ENCODE measurements around the gene SCAPER.
"Not testable (repeated sequence)": the region's sequence is repeated elsewhere in the genome, so short reads cannot be mapped to it uniquely, and the experiment has no call there.

The SCAPER gene

DNA sequence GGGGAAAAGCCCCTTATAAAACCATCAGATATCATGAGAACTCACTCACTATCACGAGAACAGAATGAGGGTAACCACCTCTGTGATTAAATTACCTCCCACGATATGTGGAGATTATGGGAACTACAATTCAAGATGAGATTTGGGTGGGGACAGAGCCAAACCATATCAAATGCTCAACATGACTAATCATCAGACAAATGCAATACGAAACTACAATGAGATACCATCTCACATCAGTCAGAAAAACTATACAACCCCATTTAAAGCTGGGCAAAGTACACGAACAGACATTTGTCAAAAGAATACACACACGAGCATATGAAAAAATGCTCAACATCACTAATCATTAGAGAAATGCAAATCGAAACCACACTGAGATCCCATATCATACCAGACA, 67.7 kb downstream of the SCAPER start:
- no peak overlapping the region for H3K4me3 ChIP-seq (ENCODE audit: low read depth, low read length)
- DNase-seq (ENCODE audit: low read depth, low spot score): no peak
- ChIA-PET CTCF (no interaction called here), POLR2A (no interaction called here)
- TF ChIP-seq, protein P1, sequence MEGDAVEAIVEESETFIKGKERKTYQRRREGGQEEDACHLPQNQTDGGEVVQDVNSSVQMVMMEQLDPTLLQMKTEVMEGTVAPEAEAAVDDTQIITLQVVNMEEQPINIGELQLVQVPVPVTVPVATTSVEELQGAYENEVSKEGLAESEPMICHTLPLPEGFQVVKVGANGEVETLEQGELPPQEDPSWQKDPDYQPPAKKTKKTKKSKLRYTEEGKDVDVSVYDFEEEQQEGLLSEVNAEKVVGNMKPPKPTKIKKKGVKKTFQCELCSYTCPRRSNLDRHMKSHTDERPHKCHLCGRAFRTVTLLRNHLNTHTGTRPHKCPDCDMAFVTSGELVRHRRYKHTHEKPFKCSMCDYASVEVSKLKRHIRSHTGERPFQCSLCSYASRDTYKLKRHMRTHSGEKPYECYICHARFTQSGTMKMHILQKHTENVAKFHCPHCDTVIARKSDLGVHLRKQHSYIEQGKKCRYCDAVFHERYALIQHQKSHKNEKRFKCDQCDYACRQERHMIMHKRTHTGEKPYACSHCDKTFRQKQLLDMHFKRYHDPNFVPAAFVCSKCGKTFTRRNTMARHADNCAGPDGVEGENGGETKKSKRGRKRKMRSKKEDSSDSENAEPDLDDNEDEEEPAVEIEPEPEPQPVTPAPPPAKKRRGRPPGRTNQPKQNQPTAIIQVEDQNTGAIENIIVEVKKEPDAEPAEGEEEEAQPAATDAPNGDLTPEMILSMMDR (IDR thresholded peaks at IDR 0.05; ENCODE audit: insufficient read depth, low read length, missing control alignments): no peak

DNA sequence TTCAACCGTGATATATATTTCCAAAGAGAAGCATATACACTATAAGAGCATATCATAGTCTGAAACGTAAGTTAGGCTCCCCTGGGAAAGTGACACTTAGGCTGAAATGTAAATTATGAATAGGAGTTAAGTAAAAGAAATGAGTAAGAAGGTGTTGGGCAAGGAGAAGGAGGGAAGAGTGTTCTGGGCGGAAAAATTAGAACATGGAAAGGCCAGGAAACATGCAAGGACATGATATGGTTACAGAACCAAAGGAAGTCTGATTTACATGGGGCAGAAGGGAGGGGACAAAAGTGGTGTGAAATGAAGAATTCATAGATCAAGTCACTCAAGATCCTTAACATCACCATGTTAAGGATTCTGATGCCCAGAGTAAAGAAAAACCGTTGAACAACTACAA, 75.2 kb downstream of the SCAPER start:
- POLR2A ChIA-PET: no interaction called here
- no peak for DNase-seq (ENCODE audit: low read depth, low spot score)
- CTCF ChIA-PET: no interaction called here
- H3K4me3 ChIP-seq (ENCODE audit: low read depth, low read length): no peak overlapping the region
- TF ChIP-seq, protein P1 (IDR thresholded peaks at IDR 0.05; ENCODE audit: insufficient read depth, low read length, missing control alignments): no peak

DNA sequence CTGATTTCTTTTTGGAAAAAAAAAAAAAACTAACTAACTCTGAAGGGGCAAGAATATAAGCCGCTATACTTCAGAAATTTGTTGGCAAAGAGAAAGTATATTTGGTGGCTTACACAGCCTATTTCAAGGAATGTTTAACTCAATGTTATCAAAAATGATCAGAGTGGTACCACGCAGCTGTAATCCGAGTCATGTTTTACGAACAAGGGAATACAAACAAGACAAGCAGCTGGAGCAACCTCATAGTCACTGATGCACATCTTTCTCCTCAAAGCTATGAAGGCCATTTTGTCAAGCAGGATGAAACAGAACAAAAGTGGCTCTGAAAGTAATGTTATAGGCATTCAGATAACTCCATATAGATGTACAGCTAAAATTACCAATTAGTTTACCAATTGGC, 81.2 kb downstream of the SCAPER start:
- ChIA-PET POLR2A (no interaction called here), CTCF (no interaction called here)

DNA sequence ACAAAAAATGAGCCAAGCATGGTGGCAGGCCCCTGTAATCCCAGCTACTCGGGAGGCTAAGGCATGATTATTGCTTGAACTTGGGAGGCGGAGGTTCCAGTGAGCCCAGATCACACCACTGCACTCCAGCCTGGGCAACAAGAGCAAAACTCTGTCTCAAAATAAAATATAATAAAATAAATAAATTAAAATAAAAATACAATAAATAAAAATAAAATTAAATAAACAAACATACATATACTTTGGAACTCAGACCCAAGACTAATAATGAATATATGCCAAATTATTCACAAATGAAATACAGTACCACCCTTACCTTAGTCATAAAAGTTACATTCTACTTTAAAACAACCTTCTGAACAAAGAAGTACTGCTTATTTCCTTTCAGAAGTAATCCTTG, 81.8 kb downstream of the SCAPER start:
- DNase-seq (ENCODE audit: low read depth, low spot score): no peak
- H3K4me3 ChIP-seq (ENCODE audit: low read depth, low read length): no peak overlapping the region
- POLR2A ChIA-PET: no interaction called here
- CTCF ChIA-PET: interaction anchor here (1.2 to 1.6 kb wide), 2 partner anchors 18 to 632 kb away, joined by 3 to 4 read pairs; no protein-coding TSS in a partner anchor
- TF ChIP-seq, protein P1 (IDR thresholded peaks at IDR 0.05; ENCODE audit: insufficient read depth, low read length, missing control alignments): no peak

More for the DNA sequence above, 81.2 kb downstream of the SCAPER start:
- no peak overlapping the region for H3K4me3 ChIP-seq (ENCODE audit: low read depth, low read length)
- DNase-seq (ENCODE audit: low read depth, low spot score): no peak
- TF ChIP-seq, protein P1 (IDR thresholded peaks at IDR 0.05; ENCODE audit: insufficient read depth, low read length, missing control alignments): no peak

DNA sequence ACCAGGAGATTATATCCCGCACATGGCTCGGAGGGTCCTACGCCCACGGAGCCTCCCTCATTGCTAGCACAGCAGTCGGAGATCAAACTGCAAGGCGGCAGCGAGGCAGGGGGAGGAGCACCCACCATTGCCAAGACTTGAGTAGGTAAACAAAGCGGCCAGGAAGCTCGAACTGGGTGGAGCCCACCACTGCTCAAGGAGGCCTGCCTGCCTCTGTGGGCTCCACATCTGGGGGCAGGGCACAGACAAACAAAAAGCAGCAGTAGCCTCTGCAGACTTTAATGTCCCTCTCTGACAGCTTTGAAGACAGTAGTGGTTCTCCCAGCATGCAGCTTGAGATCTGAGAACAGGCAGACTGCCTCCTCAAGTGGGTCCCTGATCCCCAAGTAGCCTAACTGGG, 86.2 kb downstream of the SCAPER start:
- DNase-seq (ENCODE audit: low read depth, low spot score); POLR2A ChIA-PET; H3K4me3 ChIP-seq (ENCODE audit: low read depth, low read length); CTCF ChIA-PET: not testable (repeated sequence)

DNA sequence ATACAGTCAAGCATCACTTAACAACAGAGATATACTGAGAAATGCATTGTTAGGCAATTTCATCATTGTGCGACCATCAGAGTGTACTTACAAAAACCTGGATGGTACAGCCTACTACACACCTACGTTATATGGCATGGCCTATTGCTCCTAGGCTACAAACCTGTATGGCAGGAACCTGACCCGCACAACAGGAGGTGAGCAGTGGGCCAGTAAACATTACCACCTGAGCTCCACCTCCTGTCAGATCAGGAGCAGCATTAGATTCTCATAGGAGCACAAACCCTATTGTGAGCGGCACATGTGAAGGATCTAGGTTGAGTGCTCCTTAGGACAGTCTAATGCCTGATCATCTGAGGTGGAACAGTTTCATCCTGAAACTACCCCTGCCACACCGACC, 89.7 kb downstream of the SCAPER start:
- TF ChIP-seq, protein P1 (IDR thresholded peaks at IDR 0.05; ENCODE audit: insufficient read depth, low read length, missing control alignments): no peak
- DNase-seq (ENCODE audit: low read depth, low spot score): no peak
- H3K4me3 ChIP-seq (ENCODE audit: low read depth, low read length): no peak overlapping the region
- ChIA-PET CTCF (no interaction called here), POLR2A (no interaction called here)

DNA sequence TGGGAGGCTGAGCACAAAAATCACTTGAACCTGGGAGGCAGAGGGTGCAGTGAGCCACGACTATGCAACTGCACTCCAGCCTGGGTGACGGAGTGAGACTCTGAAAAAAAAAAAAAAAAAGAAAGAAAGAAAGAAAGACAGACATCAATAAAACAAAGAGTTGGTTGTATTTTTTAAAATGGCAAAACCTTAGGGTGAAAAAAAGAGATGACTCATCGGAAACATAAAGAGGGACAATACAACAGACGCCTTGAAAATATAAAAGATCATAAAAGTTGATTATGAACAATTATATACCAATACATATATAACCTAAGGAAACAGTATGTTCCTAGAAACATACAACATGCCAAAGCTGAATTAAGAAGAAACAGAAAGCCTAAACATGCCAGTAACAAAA, 92.8 kb downstream of the SCAPER start:
- no peak overlapping the region for H3K4me3 ChIP-seq (ENCODE audit: low read depth, low read length)
- DNase-seq (ENCODE audit: low read depth, low spot score): no peak
- ChIA-PET POLR2A (no interaction called here), CTCF (no interaction called here)
- TF ChIP-seq, protein P1 (IDR thresholded peaks at IDR 0.05; ENCODE audit: insufficient read depth, low read length, missing control alignments): no peak
